Natural killer cell (primary cell): ENCODE data around the gene CHEK1. TPM values are rescaled to one million over a fixed set of nuclear protein-coding genes. Genes with fewer than 3 reads are reported as not detected.

ENCODE experiments used
- ATAC-seq, 3 donors: fragments of 150-1000 bp in 2 of 3; fragments of 200-7000 bp in 1 of 3; cut with Tn5 transposase; 1 replicate in 1 of 3; 2 replicates in 2 of 3; pipeline ENCODE4 v1.10.0; 2021; ENCODE audit warnings: mild to moderate bottlenecking in 2 of 3, moderate library complexity in 2 of 3
- DNase-seq, 2 donors: peaks; one replicate each; pipeline versions ENCODE4 v3.0.0 to v3.0.0-alpha.2; 2013 to 2021; ENCODE audit warnings: mixed read lengths in 1 of 2
- H3K27ac ChIP-seq: one replicate; pipeline ENCODE4 v1.5.1; 2013; ENCODE audit warnings: mild to moderate bottlenecking, low read length
- H3K27me3 ChIP-seq: one replicate; pipeline ENCODE4 v1.6.1; 2013; ENCODE audit warnings: low read length; ENCODE audit not compliant: control insufficient read depth, insufficient read depth
- H3K36me3 ChIP-seq: one replicate; pipeline ENCODE4 v1.6.1; 2013; ENCODE audit warnings: low read length; ENCODE audit not compliant: control insufficient read depth, insufficient read depth
- H3K4me1 ChIP-seq: one replicate; pipeline ENCODE4 v1.6.1; 2013; ENCODE audit warnings: low read length; ENCODE audit not compliant: control insufficient read depth, insufficient read depth
- H3K4me3 ChIP-seq: one replicate; pipeline ENCODE4 v1.5.1; 2013; ENCODE audit warnings: low read length
- H3K9me3 ChIP-seq: one replicate; pipeline ENCODE4 v1.6.1; 2013; ENCODE audit warnings: low read length; ENCODE audit not compliant: control insufficient read depth, insufficient read depth
- H3K27ac Mint-ChIP-seq, 2 donors: one replicate each; pipeline ENCODE4 v1.8.0; 2022; ENCODE audit warnings: mild to moderate bottlenecking in 2 of 2, mixed read lengths in 2 of 2, moderate library complexity in 1 of 2
- H3K27me3 Mint-ChIP-seq, 2 donors: one replicate each; pipeline ENCODE4 v1.8.0; 2022; ENCODE audit warnings: low read depth in 2 of 2, mixed read lengths in 2 of 2
- H3K36me3 Mint-ChIP-seq: one replicate; pipeline ENCODE4 v1.8.0; 2022; ENCODE audit warnings: mixed read lengths
- H3K4me1 Mint-ChIP-seq, 2 donors: one replicate each; pipeline ENCODE4 v1.8.0; 2022; ENCODE audit warnings: mixed read lengths in 2 of 2
- H3K4me3 Mint-ChIP-seq: one replicate; pipeline ENCODE4 v1.8.0; 2022; ENCODE audit warnings: mild to moderate bottlenecking, moderate library complexity, mixed read lengths
- H3K9me3 Mint-ChIP-seq, 2 donors: one replicate each; pipeline ENCODE4 v1.8.0; 2022; ENCODE audit warnings: mixed read lengths in 2 of 2
- WGBS: methylation state at CpG from one replicate; pipeline ENCODE4 v1.1.7; 2013; ENCODE audit warnings: missing lambda C conversion rate; ENCODE audit not compliant: insufficient coverage; 5-methylcytosine and 5-hydroxymethylcytosine counted together
- intact Hi-C: fragments of 100-400 bp; cut with micrococcal nuclease; formaldehyde crosslinking; loops from one replicate; pipeline ENCODE4 v1.14.2; 2022
- total RNA-seq, 4 donors: library from RNA; stranded (reverse); fragments of 120-200 nt in 1 of 4; gene quantifications; one replicate each; pipeline versions ENCODE4 v1.2.3 to v1.2.4, GENCODE V29; 2013 to 2022
- TF ChIP-seq, protein P1 (sequence below): fragments of 200-600 bp; IDR thresholded peaks from one replicate; pipeline ENCODE4 v1.8.0; 2022; ENCODE audit warnings: antibody characterized with exemption

Gene CHEK1
- total RNA-seq, 3 donors from 2014 or later (not counting 1 experiment from before 2014, with no cell fraction given), result 8.9 to 11.4 (median 10.1) TPM

DNA sequence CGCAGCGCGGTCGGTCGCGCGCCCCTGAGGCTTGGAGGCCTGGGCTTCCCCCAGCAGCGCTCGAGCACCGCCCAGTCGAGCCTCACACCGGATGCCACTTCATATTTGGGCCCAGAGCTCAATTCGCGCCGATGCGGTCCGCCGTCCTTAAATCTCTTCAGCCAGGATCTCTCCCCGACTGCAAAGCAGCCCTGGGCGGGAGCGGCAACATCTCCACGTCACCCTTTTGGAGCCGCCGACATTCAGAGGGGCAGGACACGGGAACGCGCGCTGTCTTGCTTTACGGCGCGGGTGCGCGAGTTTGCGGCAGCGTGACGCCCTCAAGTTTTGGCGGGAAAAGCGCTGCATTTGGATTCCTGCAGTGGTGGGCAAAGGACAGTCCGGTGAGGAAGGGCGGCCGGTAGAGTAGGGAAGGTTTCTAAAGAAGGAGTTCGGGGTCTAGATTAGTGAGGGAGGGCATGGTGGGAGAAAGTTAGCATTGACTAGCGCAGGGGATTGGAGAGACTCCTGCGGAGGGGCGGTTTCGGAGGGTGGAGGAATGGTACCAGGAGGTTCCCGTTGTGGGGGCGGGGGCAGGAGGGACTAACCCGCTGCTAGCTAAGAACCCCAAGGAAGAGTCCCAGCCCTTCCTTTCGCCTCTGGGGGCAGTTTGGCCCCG, 796 bp downstream of the CHEK1 start:
- H3K27ac ChIP-seq, result peak overlapping the region; percentile 98
- peak overlapping the region; percentile 93 for H3K4me3 ChIP-seq
- H3K36me3 ChIP-seq, result peaks cover 13% of the 10 kb centered on the region
- H3K27me3 ChIP-seq, result no peaks in the 10 kb centered on the region
- 0% methylated on average over 51 of the region's 51 CpGs for WGBS
- no peaks in the 10 kb centered on the region for H3K9me3 ChIP-seq
- Mint-ChIP-seq H3K27ac (peak overlapping the region; percentile 97 to 98), H3K9me3 (no peaks in the 10 kb centered on the region), H3K4me1 (peaks cover 19 to 20% of the 10 kb centered on the region in 2 donors), H3K36me3 (peaks cover 9% of the 10 kb centered on the region), H3K4me3 (peak overlapping the region; percentile 97), H3K27me3 (no peaks in the 10 kb centered on the region)
- H3K4me1 ChIP-seq, result peaks cover 18% of the 10 kb centered on the region
- DNase-seq (peak; percentile 80 to 89), ATAC-seq (peak; percentile 95 to 96 (median 96))
- intact Hi-C loops, result loop anchor here (1.0 to 5.0 kb wide), 3 partner anchors 33 to 673 kb away; partner anchors contain the start of genes CCDC15, HYLS1 and STT3A
- TF ChIP-seq, protein P1, sequence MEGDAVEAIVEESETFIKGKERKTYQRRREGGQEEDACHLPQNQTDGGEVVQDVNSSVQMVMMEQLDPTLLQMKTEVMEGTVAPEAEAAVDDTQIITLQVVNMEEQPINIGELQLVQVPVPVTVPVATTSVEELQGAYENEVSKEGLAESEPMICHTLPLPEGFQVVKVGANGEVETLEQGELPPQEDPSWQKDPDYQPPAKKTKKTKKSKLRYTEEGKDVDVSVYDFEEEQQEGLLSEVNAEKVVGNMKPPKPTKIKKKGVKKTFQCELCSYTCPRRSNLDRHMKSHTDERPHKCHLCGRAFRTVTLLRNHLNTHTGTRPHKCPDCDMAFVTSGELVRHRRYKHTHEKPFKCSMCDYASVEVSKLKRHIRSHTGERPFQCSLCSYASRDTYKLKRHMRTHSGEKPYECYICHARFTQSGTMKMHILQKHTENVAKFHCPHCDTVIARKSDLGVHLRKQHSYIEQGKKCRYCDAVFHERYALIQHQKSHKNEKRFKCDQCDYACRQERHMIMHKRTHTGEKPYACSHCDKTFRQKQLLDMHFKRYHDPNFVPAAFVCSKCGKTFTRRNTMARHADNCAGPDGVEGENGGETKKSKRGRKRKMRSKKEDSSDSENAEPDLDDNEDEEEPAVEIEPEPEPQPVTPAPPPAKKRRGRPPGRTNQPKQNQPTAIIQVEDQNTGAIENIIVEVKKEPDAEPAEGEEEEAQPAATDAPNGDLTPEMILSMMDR, result no peak

DNA sequence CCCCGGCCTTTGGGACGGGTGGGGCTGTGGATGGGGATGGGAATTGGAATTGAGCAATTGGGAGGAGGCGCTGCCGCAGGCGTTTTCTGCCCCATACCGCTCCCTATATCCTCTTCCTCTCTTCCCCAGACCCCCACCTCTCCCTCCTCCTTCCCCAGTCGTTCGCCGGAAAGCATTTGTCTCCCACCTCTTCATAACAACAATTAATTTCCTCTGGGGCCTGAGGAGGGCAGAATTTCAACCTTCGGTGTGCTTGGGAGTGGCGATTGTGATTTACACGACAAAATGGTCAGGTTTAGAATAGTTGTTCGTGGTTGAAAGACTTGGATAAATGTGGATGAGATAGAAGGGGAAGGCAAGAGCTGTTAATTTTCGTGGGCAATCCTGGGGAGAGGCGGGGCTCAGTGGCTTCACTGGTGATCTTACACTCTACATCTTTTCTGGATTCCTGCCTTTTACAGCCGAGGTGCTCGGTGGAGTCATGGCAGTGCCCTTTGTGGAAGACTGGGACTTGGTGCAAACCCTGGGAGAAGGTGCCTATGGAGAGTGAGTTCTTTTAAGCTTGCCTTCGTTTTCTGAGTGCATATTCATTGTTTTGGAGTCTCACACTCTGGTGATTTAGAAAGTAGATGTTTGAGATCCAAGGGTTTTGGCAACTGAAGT, 1.5 kb downstream of the CHEK1 start:
- Histone ChIP-seq H3K27ac (peak overlapping the region; percentile 98), H3K4me3 (peak overlapping the region; percentile 93), H3K27me3 (no peaks in the 10 kb centered on the region), H3K36me3 (peaks cover 7% of the 10 kb centered on the region), H3K4me1 (peaks cover 18% of the 10 kb centered on the region), H3K9me3 (no peaks in the 10 kb centered on the region)
- DNase-seq, result peak in 1 of 2 donors; percentile 63
- WGBS, result under 1% methylated on average over 15 of the region's 18 CpGs
- Mint-ChIP-seq H3K4me3 (peak overlapping the region; percentile 97), H3K27ac (peak overlapping the region; percentile 97 to 98), H3K27me3 (no peaks in the 10 kb centered on the region), H3K36me3 (peaks cover 2% of the 10 kb centered on the region), H3K4me1 (peaks cover 19 to 20% of the 10 kb centered on the region in 2 donors), H3K9me3 (no peaks in the 10 kb centered on the region)
- TF ChIP-seq, protein P1, result no peak
- peak in 1 of 3 donors; percentile 45 for ATAC-seq
- intact Hi-C loops, result loop anchor here (5.0 kb wide), 1 partner anchor 674 kb away; the partner anchor contains the start of gene CCDC15

DNA sequence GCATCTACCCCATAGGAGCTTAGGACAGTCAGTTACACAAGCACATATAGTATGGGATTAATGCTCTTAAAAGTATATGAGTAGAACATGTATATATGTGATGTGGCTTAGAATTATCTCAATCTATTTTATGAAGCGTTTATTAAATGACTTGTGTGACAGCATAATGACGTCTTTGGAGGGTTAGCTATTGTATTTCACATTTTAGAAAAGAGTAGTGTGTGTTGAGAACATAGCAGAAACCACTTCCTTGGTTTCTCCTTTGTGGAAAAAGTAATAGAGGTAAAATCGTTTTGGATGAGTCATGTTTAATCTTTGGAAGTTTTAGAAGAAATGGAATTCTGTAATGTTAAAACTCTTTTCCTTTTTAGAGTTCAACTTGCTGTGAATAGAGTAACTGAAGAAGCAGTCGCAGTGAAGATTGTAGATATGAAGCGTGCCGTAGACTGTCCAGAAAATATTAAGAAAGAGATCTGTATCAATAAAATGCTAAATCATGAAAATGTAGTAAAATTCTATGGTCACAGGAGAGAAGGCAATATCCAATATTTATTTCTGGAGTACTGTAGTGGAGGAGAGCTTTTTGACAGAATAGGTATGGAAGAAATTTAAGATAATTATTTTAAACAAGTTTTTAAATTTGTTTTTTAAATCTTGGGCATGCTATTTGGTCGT, 2.4 kb downstream of the CHEK1 start:
- intact Hi-C loops, result loop anchor here (5.0 kb wide), 1 partner anchor 675 kb away; the partner anchor contains the start of gene CCDC15
- Mint-ChIP-seq H3K27ac (peak overlapping the region; percentile 97 to 98), H3K36me3 (no peaks in the 10 kb centered on the region), H3K4me1 (peaks cover 19 to 20% of the 10 kb centered on the region in 2 donors), H3K4me3 (peak overlapping the region; percentile 97), H3K27me3 (no peaks in the 10 kb centered on the region), H3K9me3 (no peaks in the 10 kb centered on the region)
- TF ChIP-seq, protein P1, result no peak
- H3K9me3 ChIP-seq, result no peaks in the 10 kb centered on the region
- H3K4me1 ChIP-seq, result peaks cover 18% of the 10 kb centered on the region
- H3K4me3 ChIP-seq, result no peak overlapping the region
- ATAC-seq (no peak), DNase-seq (no peak)
- 74% methylated on average over 6 of the region's 7 CpGs for WGBS
- H3K36me3 ChIP-seq, result no peaks in the 10 kb centered on the region
- H3K27ac ChIP-seq, result no peak overlapping the region
- no peaks in the 10 kb centered on the region for H3K27me3 ChIP-seq
